ENCODE data around the gene APCDD1L.

APCDD1L gene

GRCh38 chr20:58515233-58516212, at the start of gene APCDD1L:
TSS of gene APCDD1L (minus strand) at chr20:58515399. CDS start at chr20:58514707, 692 bp downstream.
- no peak for DNase-seq

GRCh38 chr20:58559368-58559729, 44.1 kb upstream of the APCDD1L start:
- DNase-seq = no peak

- DNase-seq = no peak
Observed at GRCh38 chr20:58558486-58559367, 43.5 kb upstream of the APCDD1L start.

- no peak for DNase-seq
Observed at GRCh38 chr20:58557733-58558342, 42.6 kb upstream of the APCDD1L start.

- DNase-seq = no peak
Observed at GRCh38 chr20:58556961-58557360, 41.8 kb upstream of the APCDD1L start.

- no peak for DNase-seq
Observed at GRCh38 chr20:58555078-58555765, 40.0 kb upstream of the APCDD1L start.

- no peak for DNase-seq
Observed at GRCh38 chr20:58554541-58554940, 39.3 kb upstream of the APCDD1L start.

- no peak for DNase-seq
Observed at GRCh38 chr20:58553841-58554240, 38.6 kb upstream of the APCDD1L start.

- no peak for DNase-seq
Observed at GRCh38 chr20:58553166-58553696, 38.0 kb upstream of the APCDD1L start.

- DNase-seq = no peak
Observed at GRCh38 chr20:58552366-58552934, 37.3 kb upstream of the APCDD1L start.

GRCh38 chr20:58551631-58552030, 36.4 kb upstream of the APCDD1L start:
- DNase-seq = no peak

- no peak for DNase-seq
Observed at GRCh38 chr20:58550275-58551059, 35.3 kb upstream of the APCDD1L start.

GRCh38 chr20:58549231-58550209, 34.3 kb upstream of the APCDD1L start:
- no peak for DNase-seq

- DNase-seq = no peak
Observed at GRCh38 chr20:58547623-58548475, 32.6 kb upstream of the APCDD1L start.

- DNase-seq = no peak
Observed at GRCh38 chr20:58546756-58547622, 31.8 kb upstream of the APCDD1L start.

GRCh38 chr20:58546416-58546711, 31.2 kb upstream of the APCDD1L start:
- no peak for DNase-seq

GRCh38 chr20:58545565-58546415, 30.6 kb upstream of the APCDD1L start:
- no peak for DNase-seq

All from activated CD4-positive, CD25-positive, alpha-beta regulatory T cell (primary cell).